ENCODE measurements around the gene CPAMD8.
A peak's percentile ranks its signal among the peaks of the same experiment; 100 is the strongest.
"Not testable (repeated sequence)": the region's sequence is repeated elsewhere in the genome, so short reads cannot be mapped to it uniquely, and the experiment has no call there.

CPAMD8 gene

GRCh38 chr19:17001603-17002183 is 24.9 kb downstream of the CPAMD8 start:
- no peak for DNase-seq (ENCODE audit: low read depth, low spot score)

GRCh38 chr19:16998635-16999194 is 27.9 kb downstream of the CPAMD8 start:
- DNase-seq (ENCODE audit: low read depth, low spot score), result no peak

GRCh38 chr19:16996838-16997490 is 29.6 kb downstream of the CPAMD8 start:
- DNase-seq (ENCODE audit: low read depth, low spot score), result not testable (repeated sequence)

- DNase-seq (ENCODE audit: low read depth, low spot score), result no peak
Measured at GRCh38 chr19:16988661-16989060, 37.9 kb downstream of the CPAMD8 start.

GRCh38 chr19:16985403-16985802 is 41.2 kb downstream of the CPAMD8 start:
- DNase-seq (ENCODE audit: low read depth, low spot score), result no peak

- not testable (repeated sequence) for DNase-seq (ENCODE audit: low read depth, low spot score)
Measured at GRCh38 chr19:16982586-16982985, 44.0 kb downstream of the CPAMD8 start.

- no peak for DNase-seq (ENCODE audit: low read depth, low spot score)
Measured at GRCh38 chr19:16978839-16979802, 47.5 kb downstream of the CPAMD8 start.

GRCh38 chr19:16978156-16978555 is 48.5 kb downstream of the CPAMD8 start:
- no peak for DNase-seq (ENCODE audit: low read depth, low spot score)

- no peak for DNase-seq (ENCODE audit: low read depth, low spot score)
Measured at GRCh38 chr19:16977306-16977705, 49.3 kb downstream of the CPAMD8 start.

- DNase-seq (ENCODE audit: low read depth, low spot score), result no peak
Measured at GRCh38 chr19:16976446-16976845, 50.2 kb downstream of the CPAMD8 start.

- DNase-seq (ENCODE audit: low read depth, low spot score), result no peak
Measured at GRCh38 chr19:16970821-16971220, 55.8 kb downstream of the CPAMD8 start.

GRCh38 chr19:16969135-16969534 is 57.5 kb downstream of the CPAMD8 start:
- DNase-seq (ENCODE audit: low read depth, low spot score), result no peak

- DNase-seq (ENCODE audit: low read depth, low spot score), result peak; percentile 42
Measured at GRCh38 chr19:16960996-16961822, 65.4 kb downstream of the CPAMD8 start.

- not testable (repeated sequence) for DNase-seq (ENCODE audit: low read depth, low spot score)
Measured at GRCh38 chr19:16958277-16958676, 68.3 kb downstream of the CPAMD8 start.

- DNase-seq (ENCODE audit: low read depth, low spot score), result no peak
Measured at GRCh38 chr19:16957855-16958254, 68.8 kb downstream of the CPAMD8 start.

- no peak for DNase-seq (ENCODE audit: low read depth, low spot score)
Measured at GRCh38 chr19:16957151-16957701, 69.4 kb downstream of the CPAMD8 start.

- DNase-seq (ENCODE audit: low read depth, low spot score), result no peak
Measured at GRCh38 chr19:16955161-16955560, 71.4 kb downstream of the CPAMD8 start.

GRCh38 chr19:16952046-16952445 is 74.6 kb downstream of the CPAMD8 start:
- DNase-seq (ENCODE audit: low read depth, low spot score), result no peak

- DNase-seq (ENCODE audit: low read depth, low spot score), result no peak
Measured at GRCh38 chr19:16951529-16951928, 75.1 kb downstream of the CPAMD8 start.

- DNase-seq (ENCODE audit: low read depth, low spot score), result no peak
Measured at GRCh38 chr19:16949496-16950023, 77.0 kb downstream of the CPAMD8 start.

Data from iPS DF 19.7 (cell line).